SU-DHL-6 (cell line): ENCODE results near the gene SAMSN1.

ENCODE experiments used
- H2AFZ ChIP-seq: fragments of 200-600 bp; sonication (generic); 2 replicates; pipeline ENCODE4 v1.6.1; 2014; ENCODE audit warnings: low read depth, mild to moderate bottlenecking, moderate library complexity, mixed read lengths, antibody characterized with exemption, low read length; ENCODE audit not compliant: severe bottlenecking
- H3F3A ChIP-seq: fragments of 200-600 bp; shearing (Covaris generic); 2 replicates; pipeline ENCODE4 v1.6.0; 2016; ENCODE audit warnings: antibody characterized with exemption, mild to moderate bottlenecking; ENCODE audit not compliant: insufficient read depth
- H3K27ac ChIP-seq: fragments of 200-600 bp; sonication (generic); 2 replicates; pipeline ENCODE4 v1.5.1; 2016; ENCODE audit warnings: low read depth, mild to moderate bottlenecking, low read length, moderate library complexity, mixed read lengths
- H3K27me3 ChIP-seq: fragments of 200-600 bp; sonication (generic), shearing (Covaris generic); 2 replicates; pipeline ENCODE4 v1.6.0; 2014; ENCODE audit warnings: mild to moderate bottlenecking, low read length
- H3K36me3 ChIP-seq: fragments of 200-600 bp; sonication (generic); 2 replicates; pipeline ENCODE4 v1.6.1; 2014; ENCODE audit warnings: mild to moderate bottlenecking, low read length, mixed read lengths
- H3K4me2 ChIP-seq: fragments of 300-600, 200-600 bp; shearing (Covaris generic), sonication (generic); 2 replicates; pipeline ENCODE4 v1.6.0; 2014; ENCODE audit warnings: low read length, low read depth, mild to moderate bottlenecking; ENCODE audit not compliant: poor library complexity, severe bottlenecking
- H3K4me3 ChIP-seq: fragments of 200-600 bp; sonication (generic); 2 replicates; pipeline ENCODE4 v1.5.1; 2014; ENCODE audit warnings: antibody characterized with exemption, low read length, mild to moderate bottlenecking, mixed read lengths; ENCODE audit not compliant: insufficient read depth, poor library complexity, severe bottlenecking
- H3K79me2 ChIP-seq: fragments of 200-600 bp; sonication (generic); 2 replicates; pipeline ENCODE4 v1.6.1; 2014; ENCODE audit warnings: mild to moderate bottlenecking, low read length, moderate library complexity; ENCODE audit not compliant: insufficient read depth
- H3K9ac ChIP-seq: fragments of 200-600 bp; sonication (generic); 2 replicates; pipeline ENCODE4 v1.7.0; 2014; ENCODE audit warnings: mild to moderate bottlenecking, low read length
- H3K9me2 ChIP-seq: fragments of 200-600 bp; sonication (generic); replicated peaks from 2 replicates; pipeline ENCODE4 v1.6.1; 2014; ENCODE audit warnings: low read length; ENCODE audit not compliant: insufficient read depth
- H3K9me3 ChIP-seq: fragments of 200-600 bp; sonication (generic); 2 replicates; pipeline ENCODE4 v1.6.1; 2014; ENCODE audit warnings: low read length, mixed read lengths; ENCODE audit not compliant: insufficient read depth
- H4K20me1 ChIP-seq: fragments of 200-600 bp; sonication (generic); 2 replicates; pipeline ENCODE4 v1.6.1; 2014; ENCODE audit warnings: low read depth, mild to moderate bottlenecking, antibody characterized with exemption, low read length, moderate library complexity, mixed read lengths
- CTCF ChIP-seq: fragments of 200-600 bp; sonication (generic); IDR thresholded peaks from one replicate; pipeline ENCODE4 v1.5.1; 2017; ENCODE audit warnings: antibody characterized with exemption, mild to moderate bottlenecking, low read length, moderate library complexity; ENCODE audit not compliant: insufficient read depth, poor library complexity, severe bottlenecking
- EZH2phosphoT487 ChIP-seq: fragments of 200-600 bp; sonication (generic), shearing (Covaris generic); conservative IDR thresholded peaks from 2 replicates; pipeline ENCODE4 v1.6.1; 2018; ENCODE audit warnings: mild to moderate bottlenecking, antibody characterized with exemption, low read length, moderate library complexity, mixed read lengths

The SAMSN1 gene

GRCh38 chr21:14452727-14453241 lies 93.3 kb downstream of the SAMSN1 start:
- Histone ChIP-seq H4K20me1 (no peaks in the 10 kb centered on the region), H3K9me3 (no peaks in the 10 kb centered on the region), H3K4me2 (no peak overlapping the region), H3K27me3 (no peaks in the 10 kb centered on the region), H3K9ac (no peak overlapping the region), H3F3A (no peaks in the 10 kb centered on the region), H3K27ac (no peak overlapping the region), H3K9me2 (no peaks in the 10 kb centered on the region), H3K79me2 (no peaks in the 10 kb centered on the region), H2AFZ (no peak overlapping the region), H3K36me3 (no peaks in the 10 kb centered on the region), H3K4me3 (no peak overlapping the region)
- TF ChIP-seq EZH2phosphoT487 (no peak), CTCF (no peak)

- no peak overlapping the region for H3K4me2 ChIP-seq
Measured at GRCh38 chr21:14452031-14452726, 93.9 kb downstream of the SAMSN1 start.

DNA sequence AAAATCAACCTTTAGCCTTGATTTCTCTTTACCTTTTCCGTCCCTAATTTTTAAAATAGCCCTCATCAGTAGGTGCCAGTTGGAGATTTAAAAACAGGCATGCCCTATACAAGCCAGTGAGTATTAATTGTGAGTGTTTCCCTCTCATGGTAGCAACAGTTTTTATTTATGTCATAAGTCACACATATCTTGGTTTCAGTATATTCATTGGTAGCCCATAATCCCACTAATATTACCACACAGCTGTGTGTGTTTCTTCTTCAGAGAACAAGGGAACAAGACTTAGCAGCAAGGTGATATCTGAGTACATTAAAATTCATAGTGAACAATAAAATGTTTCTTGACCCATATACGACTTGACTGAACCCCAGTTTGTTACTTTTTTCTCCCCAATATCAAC lies 94.6 kb downstream of the SAMSN1 start:
- Histone ChIP-seq H3K9me2 (no peaks in the 10 kb centered on the region), H2AFZ (no peak overlapping the region), H3K9ac (no peak overlapping the region), H3K27me3 (no peaks in the 10 kb centered on the region), H3K79me2 (no peaks in the 10 kb centered on the region), H3K4me3 (no peak overlapping the region), H3F3A (no peaks in the 10 kb centered on the region), H4K20me1 (no peaks in the 10 kb centered on the region), H3K36me3 (no peaks in the 10 kb centered on the region), H3K27ac (no peak overlapping the region), H3K4me2 (no peak overlapping the region), H3K9me3 (no peaks in the 10 kb centered on the region)
- TF ChIP-seq CTCF (no peak), EZH2phosphoT487 (no peak)

More at GRCh38 chr21:14452031-14452726, 93.9 kb downstream of the SAMSN1 start:
- H2AFZ ChIP-seq: no peak overlapping the region
- no peak overlapping the region for H3K27ac ChIP-seq
- no peaks in the 10 kb centered on the region for H3K27me3 ChIP-seq
- H3K4me3 ChIP-seq: no peak overlapping the region
- H3F3A ChIP-seq: no peaks in the 10 kb centered on the region
- H4K20me1 ChIP-seq: no peaks in the 10 kb centered on the region
- no peaks in the 10 kb centered on the region for H3K36me3 ChIP-seq
- no peak overlapping the region for H3K9ac ChIP-seq
- no peaks in the 10 kb centered on the region for H3K79me2 ChIP-seq
- H3K9me3 ChIP-seq: no peaks in the 10 kb centered on the region
- no peaks in the 10 kb centered on the region for H3K9me2 ChIP-seq
- TF ChIP-seq CTCF: no peak
- no peak for TF ChIP-seq EZH2phosphoT487
